ENCODE data around the gene COPA.

The COPA gene

GRCh38 chr1:160352555-160352954, 9.5 kb upstream of the COPA start:
- H3K27ac ChIP-seq: no peak overlapping the region
- TF ChIP-seq CTCF (IDR thresholded peaks at IDR 0.05) (no peak), ZFX (IDR thresholded peaks at IDR 0.05; ENCODE audit: borderline replicate concordance) (no peak)

GRCh38 chr1:160351629-160352028, 8.6 kb upstream of the COPA start:
- TF ChIP-seq CTCF (IDR thresholded peaks at IDR 0.05) (no peak), ZFX (IDR thresholded peaks at IDR 0.05; ENCODE audit: borderline replicate concordance) (no peak)
- no peak overlapping the region for H3K27ac ChIP-seq

GRCh38 chr1:160346958-160347357, 3.9 kb upstream of the COPA start:
- no peak overlapping the region for H3K27ac ChIP-seq
- TF ChIP-seq CTCF (IDR thresholded peaks at IDR 0.05) (no peak), ZFX (IDR thresholded peaks at IDR 0.05; ENCODE audit: borderline replicate concordance) (no peak)

GRCh38 chr1:160346463-160346862, 3.4 kb upstream of the COPA start:
- no peak overlapping the region for H3K27ac ChIP-seq
- TF ChIP-seq ZFX (IDR thresholded peaks at IDR 0.05; ENCODE audit: borderline replicate concordance): no peak
- TF ChIP-seq CTCF (IDR thresholded peaks at IDR 0.05): no peak

- no peak overlapping the region for H3K27ac ChIP-seq
- no peak for TF ChIP-seq ZFX (IDR thresholded peaks at IDR 0.05; ENCODE audit: borderline replicate concordance)
- TF ChIP-seq CTCF (IDR thresholded peaks at IDR 0.05): no peak
These were observed 1.9 kb upstream of the COPA start for GRCh38 chr1:160344936-160345335.

DNA sequence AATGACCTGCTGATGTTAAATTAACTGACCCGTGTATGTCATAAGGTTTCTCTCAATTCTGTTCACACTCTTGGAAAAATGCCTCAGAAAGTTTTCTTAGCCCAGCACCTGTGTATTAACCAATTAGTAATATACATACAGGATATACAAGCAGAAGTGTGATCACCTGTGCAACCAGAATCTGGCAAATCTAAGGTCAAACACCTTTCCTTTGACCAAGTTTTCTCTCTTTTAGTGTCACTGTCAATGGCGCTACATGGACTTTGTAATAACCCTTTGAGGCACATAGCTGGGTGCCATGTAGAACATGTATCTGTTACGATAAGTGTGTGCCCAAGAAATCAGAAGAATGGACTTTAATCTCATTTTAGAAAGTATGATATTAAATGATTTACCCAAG, 1.2 kb upstream of the COPA start:
- TF ChIP-seq ZFX (IDR thresholded peaks at IDR 0.05; ENCODE audit: borderline replicate concordance) (no peak), CTCF (IDR thresholded peaks at IDR 0.05) (no peak)
- H3K27ac ChIP-seq: no peak overlapping the region; the same call in 1 of the 2 replicates

DNA sequence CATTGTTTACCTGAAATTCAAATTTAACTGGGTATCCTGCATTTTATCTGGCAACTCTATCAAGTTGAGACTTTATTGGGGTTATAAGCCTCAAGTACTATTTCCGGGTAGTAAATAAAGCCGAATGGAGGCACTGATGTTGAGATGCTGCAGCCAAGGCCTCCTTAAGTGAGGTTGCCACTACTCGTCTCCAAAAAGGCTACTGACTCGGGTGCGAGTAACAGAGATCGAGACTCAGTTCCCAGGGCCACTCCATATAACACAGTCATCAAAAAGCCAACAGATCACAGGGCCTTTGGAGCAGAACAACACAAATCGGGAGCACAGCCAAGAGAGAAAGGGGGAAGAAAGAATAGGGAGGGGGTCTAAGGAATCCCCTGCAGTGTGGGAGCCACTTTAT, 524 bp downstream of the COPA start:
- H3K27ac ChIP-seq: peak overlapping the region; percentile 66
- TF ChIP-seq ZFX (IDR thresholded peaks at IDR 0.05; ENCODE audit: borderline replicate concordance) (no peak), CTCF (IDR thresholded peaks at IDR 0.05) (no peak)

All from 22Rv1 (cell line).